ENCODE measurements around the gene PIP5K1A. TPM values are rescaled to one million over a fixed set of nuclear protein-coding genes. Genes with fewer than 3 reads are reported as not detected.
"Not testable (repeated sequence)": the region's sequence is repeated elsewhere in the genome, so short reads cannot be mapped to it uniquely, and the experiment has no call there.

The PIP5K1A gene
- total RNA-seq, 1 experiment from 2014 or later = 82.6 TPM

DNA sequence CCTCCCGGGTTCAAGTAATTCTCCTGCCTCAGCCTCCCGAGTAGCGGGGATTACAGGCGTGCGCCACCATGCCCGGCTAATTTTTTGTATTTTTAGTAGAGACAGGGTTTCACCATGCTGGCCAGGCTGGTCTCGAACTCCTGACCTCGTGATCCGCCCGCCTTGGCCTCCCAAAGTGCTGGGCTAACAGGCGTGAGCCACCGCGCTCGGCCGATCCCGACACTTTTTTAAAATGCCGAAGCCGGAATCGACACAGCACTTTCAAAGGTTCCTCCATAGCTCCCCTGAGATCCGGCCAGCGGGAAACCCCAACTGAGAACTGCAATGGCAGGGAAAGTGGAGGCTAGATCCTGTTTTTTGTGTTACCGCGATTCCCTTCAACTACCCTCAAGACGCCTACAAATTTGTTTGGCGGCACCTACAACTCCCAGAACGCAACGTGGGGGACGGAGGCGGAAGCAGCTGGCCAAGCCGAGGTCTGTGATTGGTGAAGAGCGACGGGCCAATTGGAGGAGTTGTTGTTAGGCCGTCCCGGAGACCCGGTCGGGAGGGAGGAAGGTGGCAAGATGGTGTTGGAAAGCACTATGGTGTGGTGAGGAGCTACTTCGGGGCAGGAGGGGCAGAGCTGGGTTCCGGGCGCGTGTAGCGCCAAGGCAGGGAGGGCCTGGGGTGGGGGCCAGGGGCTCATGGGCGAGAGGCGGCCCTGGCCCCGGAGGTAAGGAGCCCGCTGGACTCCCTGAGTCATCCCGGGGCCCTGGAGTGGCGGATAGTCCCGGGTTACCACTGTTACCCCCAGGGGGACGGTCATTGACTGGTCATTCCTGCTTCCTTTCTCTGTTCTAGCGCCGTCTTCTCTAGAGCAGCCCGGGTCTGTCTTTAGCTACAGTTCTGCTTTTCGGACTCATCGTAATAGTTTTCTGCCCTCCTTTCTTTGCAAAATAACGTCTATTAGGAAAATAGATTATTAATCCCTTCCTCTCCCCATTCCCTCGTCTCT is 56.2 kb downstream of the PIP5K1A start, which contains the start of gene PSMD4:
TSS of gene PSMD4 (plus strand) at position 518 of the 997 bp plus-strand sequence. CDS start at position 567, 49 bp downstream.
- peak; percentile 97 for DNase-seq (ENCODE audit: low read depth)

DNA sequence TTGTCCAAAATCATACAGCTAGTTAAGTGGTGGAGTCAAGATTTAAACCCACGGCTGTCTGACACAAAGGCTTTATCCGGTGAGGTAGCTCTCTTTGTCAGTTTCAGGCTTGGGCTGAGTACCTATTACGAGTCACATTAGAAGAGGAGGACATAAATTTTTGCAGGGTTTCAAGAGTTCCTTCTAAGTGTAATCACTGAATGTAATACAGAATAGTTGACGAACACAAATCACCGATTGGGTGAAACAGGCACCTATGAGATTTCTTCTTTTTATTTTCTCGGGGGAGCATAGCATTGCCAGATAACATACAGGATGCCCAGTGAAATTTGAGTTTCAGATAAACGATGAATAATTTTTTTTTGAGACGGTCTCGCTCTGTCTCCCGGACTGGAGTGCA is 57.0 kb downstream of the PIP5K1A start:
- DNase-seq (ENCODE audit: low read depth) = no peak

DNA sequence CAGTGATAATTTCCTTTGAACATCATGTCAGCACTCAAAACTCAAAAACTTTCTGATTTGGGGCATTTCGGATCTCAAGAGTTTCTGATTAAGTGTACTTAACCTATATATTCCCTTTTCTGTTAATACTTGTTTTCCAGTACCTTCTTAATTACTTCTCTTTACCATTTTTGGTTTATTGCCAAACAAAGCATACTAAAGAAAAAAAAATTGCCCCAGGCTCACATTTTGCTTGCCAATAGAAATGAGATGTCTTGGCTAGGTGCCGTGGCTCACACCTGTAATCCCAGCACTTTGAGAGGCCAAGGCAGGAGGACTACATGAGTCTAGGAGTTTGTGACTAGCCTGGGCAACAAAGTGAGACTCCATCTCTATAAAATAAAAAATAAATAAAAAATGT is 61.0 kb downstream of the PIP5K1A start:
- DNase-seq (ENCODE audit: low read depth) = no peak

DNA sequence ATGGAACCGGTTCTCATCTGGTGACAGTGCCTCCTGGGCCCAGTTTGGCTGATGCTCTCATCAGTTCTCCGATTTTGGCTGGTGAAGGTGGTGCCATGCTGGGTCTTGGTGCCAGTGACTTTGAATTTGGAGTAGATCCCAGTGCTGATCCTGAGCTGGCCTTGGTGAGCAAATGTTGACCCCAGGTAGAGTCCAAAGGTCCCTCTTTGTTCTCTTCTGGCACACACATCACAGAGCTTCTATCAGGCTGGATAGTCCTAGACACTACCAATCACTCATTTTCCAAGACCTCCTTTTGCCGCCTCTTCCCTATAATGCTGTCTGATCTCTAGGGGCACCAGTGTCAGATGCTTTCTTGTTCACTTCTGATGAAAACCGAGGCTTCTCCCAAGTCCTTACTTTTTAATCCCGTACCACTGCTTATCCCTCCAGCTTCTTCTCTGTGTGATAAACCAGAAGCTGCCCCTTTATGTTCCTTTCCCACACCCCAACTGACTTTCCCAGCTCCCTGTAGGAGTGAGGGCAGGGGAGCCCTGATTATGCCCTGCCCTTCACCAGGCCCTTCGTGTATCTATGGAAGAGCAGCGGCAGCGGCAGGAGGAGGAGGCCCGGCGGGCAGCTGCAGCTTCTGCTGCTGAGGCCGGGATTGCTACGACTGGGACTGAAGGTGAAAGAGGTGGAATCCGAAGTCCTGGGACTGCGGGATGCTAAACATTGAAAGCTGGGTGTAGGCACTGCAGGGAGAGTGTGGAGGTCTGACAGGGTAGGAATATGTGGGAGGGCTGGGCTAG is 67.3 kb downstream of the PIP5K1A start:
- no peak for DNase-seq (ENCODE audit: low read depth)

DNA sequence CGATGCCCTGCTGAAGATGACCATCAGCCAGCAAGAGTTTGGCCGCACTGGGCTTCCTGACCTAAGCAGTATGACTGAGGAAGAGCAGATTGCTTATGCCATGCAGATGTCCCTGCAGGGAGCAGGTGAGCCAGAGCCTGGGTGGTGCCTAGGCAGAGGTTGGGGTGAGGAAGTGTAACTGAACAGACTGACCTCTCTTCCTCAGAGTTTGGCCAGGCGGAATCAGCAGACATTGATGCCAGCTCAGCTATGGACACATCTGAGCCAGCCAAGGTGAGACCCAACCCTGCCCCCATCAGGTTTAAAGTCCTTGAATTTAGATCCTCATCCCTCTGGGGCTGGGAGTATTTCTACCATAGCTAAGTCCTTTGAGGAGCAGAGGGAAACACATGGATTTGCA is 68.0 kb downstream of the PIP5K1A start:
- DNase-seq (ENCODE audit: low read depth) = no peak

DNA sequence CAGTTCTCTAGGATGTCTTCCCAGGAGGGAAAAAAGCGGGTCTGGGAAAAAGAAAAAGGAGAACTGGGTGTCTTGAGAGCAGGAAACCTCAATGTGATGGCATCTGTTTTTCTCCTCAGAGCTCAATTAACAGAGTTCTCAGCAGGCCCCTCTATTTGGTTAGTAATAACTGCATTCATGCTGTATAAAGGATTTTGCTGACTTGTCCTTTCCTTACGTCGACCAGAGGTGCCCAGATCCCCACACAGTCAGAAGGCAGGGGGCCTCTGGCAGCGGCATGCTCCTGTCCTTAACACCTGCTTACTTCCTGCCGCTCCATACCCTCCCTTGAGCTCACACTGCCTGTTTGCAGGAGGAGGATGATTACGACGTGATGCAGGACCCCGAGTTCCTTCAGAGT is 68.5 kb downstream of the PIP5K1A start:
- DNase-seq (ENCODE audit: low read depth) = no peak

DNA sequence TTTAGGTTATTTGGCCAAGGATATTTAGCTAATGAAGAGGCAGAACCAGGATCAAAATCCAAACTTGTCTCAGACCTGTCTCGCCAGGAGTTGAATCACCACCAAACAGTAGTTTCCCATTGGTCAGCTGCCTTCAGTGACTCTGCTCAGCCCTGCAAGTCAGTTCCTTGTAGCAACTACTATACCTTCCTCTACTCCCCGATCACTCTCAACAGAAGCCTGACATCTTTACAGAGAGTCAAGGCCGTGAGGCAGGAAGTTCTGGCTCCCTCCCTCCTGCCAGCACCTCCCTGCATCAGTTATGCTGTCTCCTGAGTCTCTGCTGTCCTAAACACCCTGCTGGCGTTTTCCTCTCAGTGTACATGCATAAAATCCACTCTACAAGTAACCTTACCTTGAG is 69.4 kb downstream of the PIP5K1A start:
- DNase-seq (ENCODE audit: low read depth) = no peak

DNA sequence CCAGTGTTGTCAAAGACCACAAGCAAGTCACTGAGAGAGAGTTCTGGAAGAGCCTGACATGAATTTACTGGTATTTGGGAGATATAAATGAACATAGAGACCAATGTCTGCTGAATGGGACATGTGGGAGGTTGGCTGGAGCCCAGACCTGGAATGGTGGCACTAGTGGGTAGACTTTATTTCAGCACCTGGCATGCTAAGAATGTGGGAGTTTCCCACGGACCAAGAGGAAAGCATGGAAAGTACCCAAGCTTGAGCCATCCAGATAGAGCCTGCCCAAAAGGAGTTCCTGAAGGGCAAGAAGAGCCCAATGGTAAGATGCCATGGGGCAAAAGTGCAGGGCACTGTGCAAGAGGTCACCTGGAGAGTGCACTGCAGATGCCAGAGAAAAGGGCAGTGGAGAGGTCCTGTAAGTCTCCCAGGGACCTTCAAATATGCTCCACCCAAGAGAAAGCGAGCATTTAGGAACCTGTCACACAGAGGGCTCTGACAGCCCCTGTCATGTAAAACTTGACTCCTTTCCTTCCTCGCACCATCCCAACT is 75.6 kb downstream of the PIP5K1A start:
- DNase-seq (ENCODE audit: low read depth) = no peak

DNA sequence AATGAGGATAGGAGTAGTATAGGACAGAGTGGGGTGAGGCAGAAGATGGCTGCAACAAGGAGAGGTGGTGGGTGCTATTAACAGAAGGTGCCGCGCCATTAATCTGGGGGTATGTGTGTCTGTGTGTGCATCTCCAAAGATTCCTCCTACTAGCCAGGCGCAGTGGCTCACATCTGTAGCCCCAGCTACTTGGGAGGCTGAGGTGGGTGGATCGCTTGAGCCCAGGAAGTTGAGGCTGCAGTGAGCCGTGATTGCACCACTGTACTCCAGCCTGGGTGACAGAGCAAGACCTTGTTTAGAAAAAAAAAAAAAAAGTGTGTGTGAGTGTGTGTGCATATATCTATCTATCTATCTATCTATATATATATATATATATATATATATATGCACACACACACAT is 77.0 kb downstream of the PIP5K1A start:
- DNase-seq (ENCODE audit: low read depth) = not testable (repeated sequence)

DNA sequence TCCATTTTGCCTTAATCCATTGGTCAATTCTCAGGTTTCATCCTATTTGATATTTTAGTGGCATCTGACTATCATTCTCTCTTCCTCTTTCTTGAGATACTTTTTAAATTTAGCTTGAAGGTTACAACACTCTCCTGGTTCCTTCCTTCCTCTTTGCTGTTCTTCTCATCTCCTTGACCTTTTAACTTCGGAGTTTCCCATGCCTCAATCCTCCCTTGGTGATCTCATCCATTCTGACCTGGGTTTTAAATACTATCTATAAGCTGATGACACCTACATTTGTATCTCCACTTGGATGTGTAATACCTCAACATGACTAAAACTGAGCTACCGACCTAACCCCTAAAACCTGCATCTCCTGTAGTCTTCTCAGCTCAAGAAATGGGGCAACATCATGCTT is 78.9 kb downstream of the PIP5K1A start:
- DNase-seq (ENCODE audit: low read depth) = no peak

DNA sequence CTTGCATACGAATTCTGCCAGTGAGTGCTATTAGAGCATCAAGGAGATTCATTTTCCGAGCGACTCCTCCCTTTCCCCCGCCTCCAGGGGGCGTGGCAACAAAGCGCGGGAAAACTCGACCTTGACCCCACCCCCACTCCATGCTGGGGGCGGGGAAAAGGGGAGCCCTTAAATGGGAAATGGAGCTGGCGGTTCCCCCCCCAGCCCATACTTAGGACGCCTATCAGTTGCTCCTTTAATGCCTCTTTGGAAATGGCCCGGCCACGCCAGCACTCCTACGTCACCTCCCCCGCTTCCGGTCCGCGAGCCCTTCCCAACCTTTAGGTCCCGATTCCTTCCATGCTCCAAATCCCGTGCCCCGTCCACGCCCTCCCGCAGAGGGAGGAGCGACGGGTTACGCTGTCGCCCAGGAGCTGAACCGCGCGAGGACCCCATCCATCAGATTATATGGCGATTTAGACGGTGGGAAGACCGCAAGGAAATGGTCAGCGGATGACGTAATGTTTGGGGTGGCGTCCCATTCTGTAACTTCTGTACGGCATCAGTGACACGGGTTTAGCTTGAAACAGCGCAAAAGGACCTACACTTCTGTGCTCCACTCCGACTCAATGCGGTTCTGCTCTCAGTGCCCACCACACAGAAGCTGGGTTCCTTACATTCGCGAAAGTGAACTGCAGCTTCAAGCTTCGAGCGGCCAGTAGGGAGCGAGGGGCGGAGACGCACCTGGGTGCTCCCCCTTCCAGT is 83.0 kb downstream of the PIP5K1A start:
- DNase-seq (ENCODE audit: low read depth) = peak; percentile 98

DNA sequence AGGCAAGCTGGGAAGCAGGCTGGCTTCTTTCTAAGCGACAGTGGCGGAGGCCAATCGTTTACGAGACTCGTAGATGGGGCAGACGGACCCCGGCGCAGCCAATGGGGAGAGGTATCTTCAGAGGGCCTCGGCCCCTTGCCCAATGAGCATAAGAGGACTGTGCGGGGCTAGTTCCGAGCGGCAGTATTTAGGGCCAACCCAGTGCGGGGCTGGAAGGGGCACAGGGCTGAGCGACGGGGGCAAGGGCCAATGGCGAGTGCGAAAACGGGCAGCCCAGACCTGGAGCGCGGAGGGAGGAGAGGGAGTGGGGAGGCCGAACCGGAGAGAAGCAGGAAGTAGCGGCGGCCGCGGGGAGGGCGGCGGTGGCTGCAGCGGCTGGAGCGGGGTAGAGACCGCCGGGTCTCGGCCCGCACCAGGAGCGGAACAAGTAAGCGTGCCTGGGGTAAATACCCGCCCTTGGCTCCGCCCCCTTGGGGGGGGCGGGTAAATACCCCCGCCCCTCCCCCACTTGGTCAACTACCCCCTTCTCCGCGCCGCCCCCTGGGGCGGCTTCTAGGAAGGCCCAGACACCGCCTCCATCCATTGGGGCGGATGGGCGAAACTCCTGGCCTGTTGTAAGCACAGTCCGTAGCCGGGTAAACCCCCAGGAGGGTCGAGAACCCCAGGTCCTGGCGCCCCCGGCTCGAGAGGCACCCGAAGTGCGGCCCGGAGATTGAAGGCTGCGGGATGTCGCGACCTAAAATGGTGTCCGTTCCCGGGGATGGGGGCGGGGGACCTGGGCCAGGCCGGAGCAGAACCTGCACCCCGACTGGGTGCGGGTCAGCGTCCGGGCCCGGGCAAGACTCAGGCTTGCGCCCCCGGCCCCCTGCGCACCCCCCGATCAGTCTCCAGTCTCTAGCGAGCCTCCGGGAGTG is 83.9 kb downstream of the PIP5K1A start, which contains the start of gene ZNF687:
TSS of gene ZNF687 (plus strand) at position 331 of the 914 bp plus-strand sequence. CDS start 3,993 bp downstream, outside the sequence.
- peak; percentile 100 for DNase-seq (ENCODE audit: low read depth)

DNA sequence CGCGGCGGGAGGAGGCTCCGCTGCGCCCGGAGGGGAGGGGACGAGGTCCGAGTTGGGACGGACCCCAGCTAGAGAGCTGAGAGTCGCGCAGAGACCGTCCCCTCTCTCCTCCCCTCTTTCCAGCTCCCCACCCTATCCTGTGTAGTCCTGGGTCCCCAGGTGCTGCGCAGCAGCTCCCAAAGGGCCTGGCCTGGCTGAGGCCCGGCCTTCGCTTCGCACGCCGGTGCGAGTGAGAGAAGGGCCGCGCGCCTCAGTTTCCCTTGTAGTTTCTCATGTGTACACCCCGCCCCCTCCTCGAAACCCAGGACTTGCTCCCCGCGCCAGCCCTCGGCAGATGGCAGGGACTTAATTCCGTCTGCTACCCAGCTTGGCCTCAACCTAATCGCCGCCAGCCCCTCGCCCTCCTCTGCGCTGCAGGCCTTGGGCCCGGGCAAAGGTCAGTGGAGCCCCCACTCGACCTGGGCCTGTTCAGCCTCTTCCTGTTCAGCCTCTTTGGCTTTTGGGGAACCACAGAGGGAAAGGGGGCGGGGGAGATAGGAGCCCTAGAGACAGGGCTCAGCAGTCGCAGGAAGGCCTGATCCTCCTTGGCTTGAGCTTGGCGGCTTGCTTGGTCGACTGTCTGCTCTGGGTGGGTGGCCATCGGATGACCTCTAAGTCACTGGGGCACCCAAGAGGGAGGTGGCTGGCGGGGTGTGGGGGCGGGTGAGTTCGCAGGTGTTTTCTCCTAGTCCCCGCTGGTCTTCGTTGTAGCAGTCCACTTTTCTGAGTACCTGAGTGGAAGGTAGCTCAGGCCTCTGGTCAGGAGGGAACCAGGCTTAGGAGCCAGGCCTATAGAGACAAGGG is 84.8 kb downstream of the PIP5K1A start:
- DNase-seq (ENCODE audit: low read depth) = peak; percentile 27

DNA sequence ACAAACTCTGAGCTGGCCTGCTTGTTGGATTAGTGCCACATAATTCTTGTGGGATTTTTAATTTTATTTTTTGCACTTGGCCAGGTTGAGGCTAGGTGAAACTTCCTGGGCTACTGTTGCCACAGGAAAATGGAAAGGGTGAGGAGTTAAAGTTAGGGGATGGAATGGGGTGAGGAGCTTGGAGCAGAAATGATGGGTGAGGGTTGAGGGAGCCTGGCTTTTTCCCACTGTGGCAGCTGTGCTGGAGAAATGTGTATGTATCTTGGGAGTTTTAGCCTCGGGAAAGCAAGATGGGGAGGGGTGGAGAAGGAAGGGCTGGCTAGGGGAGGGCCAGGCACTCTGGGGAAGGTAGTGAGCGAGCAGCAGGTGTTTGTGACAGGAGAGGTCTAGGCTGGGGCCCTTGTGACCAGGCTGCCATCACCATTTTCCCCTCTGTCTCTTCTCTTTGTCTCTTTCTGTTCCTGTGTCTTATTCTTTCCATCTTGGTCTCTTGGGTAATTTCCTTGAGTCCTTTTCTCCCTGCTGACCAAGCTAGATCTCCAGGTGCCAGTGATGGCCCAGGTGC is 85.7 kb downstream of the PIP5K1A start:
- no peak for DNase-seq (ENCODE audit: low read depth)

DNA sequence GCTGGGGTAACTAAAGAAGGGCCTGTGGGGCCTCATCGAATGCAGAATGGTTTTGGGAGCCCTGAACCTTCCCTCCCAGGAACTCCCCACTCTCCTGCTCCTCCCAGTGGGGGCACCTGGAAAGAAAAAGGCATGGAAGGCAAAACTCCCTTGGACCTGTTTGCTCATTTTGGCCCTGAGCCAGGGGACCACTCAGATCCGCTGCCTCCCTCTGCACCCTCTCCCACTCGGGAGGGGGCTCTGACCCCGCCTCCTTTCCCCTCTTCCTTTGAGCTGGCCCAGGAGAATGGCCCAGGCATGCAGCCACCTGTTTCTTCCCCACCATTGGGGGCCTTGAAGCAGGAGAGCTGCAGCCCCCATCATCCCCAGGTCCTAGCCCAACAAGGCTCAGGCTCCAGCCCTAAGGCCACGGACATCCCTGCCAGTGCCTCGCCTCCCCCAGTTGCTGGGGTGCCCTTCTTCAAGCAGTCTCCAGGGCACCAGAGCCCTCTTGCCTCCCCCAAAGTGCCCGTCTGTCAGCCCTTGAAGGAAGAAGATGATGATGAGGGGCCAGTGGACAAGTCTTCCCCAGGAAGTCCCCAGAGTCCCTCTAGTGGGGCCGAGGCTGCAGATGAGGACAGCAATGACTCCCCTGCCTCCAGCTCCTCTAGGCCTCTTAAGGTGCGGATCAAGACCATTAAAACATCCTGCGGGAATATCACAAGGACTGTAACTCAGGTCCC is 88.4 kb downstream of the PIP5K1A start:
- no peak for DNase-seq (ENCODE audit: low read depth)

DNA sequence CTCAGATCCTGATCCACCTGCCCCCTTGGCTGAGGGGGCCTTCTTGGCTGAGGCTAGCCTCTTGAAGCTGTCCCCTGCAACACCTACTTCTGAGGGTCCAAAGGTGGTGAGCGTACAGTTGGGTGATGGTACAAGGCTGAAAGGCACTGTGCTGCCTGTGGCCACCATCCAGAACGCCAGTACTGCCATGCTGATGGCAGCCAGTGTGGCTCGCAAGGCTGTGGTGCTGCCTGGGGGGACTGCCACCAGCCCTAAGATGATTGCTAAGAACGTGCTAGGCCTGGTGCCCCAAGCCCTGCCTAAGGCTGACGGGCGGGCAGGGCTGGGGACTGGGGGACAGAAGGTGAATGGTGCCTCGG is 89.0 kb downstream of the PIP5K1A start:
- no peak for DNase-seq (ENCODE audit: low read depth)

DNA sequence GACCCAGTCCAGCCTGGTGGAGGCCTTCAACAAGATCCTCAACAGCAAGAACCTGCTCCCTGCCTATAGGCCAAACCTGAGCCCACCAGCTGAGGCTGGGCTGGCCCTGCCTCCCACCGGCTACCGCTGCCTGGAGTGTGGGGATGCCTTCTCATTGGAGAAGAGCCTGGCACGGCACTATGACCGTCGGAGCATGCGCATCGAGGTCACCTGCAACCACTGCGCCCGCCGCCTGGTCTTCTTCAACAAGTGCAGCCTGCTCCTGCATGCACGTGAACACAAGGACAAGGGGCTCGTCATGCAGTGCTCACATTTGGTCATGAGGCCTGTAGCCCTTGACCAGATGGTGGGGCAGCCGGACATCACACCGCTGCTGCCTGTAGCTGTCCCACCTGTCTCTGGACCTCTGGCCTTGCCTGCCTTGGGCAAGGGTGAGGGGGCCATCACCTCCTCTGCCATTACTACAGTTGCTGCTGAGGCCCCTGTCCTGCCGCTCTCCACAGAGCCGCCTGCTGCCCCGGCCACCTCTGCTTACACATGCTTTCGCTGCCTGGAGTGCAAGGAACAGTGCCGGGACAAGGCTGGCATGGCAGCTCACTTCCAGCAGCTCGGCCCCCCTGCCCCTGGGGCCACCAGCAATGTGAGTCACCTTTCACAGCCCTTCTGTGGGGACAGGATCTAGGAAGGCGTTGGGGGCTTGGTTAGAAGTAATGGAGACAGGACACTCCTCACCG is 89.6 kb downstream of the PIP5K1A start:
- DNase-seq (ENCODE audit: low read depth) = no peak

DNA sequence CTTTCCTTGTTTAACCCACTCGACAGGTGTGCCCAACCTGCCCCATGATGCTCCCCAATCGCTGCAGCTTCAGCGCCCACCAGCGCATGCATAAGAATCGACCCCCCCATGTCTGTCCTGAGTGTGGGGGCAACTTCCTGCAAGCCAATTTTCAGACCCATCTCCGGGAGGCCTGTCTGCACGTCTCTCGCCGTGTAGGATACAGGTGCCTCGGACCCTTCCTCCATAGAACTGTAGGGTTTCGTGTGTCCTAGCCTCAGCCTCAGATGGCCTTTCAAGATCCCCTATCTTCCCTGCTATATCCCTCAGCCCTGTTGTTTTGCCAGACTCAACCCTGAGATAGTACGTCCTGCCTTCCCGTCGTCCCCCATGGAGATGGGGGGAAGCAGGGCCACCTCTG is 90.2 kb downstream of the PIP5K1A start:
- DNase-seq (ENCODE audit: low read depth) = no peak

Measured in M059J (cell line).